Left colon (tissue), 2 donors: Measurements from ENCODE around the gene PDILT. TPM values are rescaled to one million over a fixed set of nuclear protein-coding genes. Genes with fewer than 3 reads are reported as not detected.
"Not testable (repeated sequence)": the region's sequence is repeated elsewhere in the genome, so short reads cannot be mapped to it uniquely, and the experiment has no call there.

Experiments used
- ATAC-seq: fragments of 200-7000 bp; cut with Tn5 transposase; one replicate; pipeline ENCODE4 v1.9.1; 2020; ENCODE audit warnings: mild to moderate bottlenecking, moderate library complexity
- DNase-seq, 2 donors: peaks; one replicate each; pipeline ENCODE4 v3.0.0-alpha.2; 2020
- intact Hi-C, 2 donors: fragments of 100-400 bp; cut with DNase I in 1 of 2; cut with micrococcal nuclease in 1 of 2; formaldehyde crosslinking; loops; one replicate each; pipeline versions ENCODE4 v1.11.2 to v1.14.0; 2022; cut with DNase I, micrococcal nuclease
- total RNA-seq, 2 donors: library from RNA; stranded (reverse); fragmentation: NEBNext Ultra II Directional; extraction: Animal tissue kit (Norgen Biotek cat#: 25700); gene quantifications; one replicate each; pipeline ENCODE4 v1.2.1, GENCODE V29; 2021
- donor health status: DM: no; HTN: no; CAD: no.
- donor health status: DM: yes; HTN: yes; CAD: no.

Gene PDILT
- total RNA-seq, 2 donors from 2014 or later: not detected

DNA sequence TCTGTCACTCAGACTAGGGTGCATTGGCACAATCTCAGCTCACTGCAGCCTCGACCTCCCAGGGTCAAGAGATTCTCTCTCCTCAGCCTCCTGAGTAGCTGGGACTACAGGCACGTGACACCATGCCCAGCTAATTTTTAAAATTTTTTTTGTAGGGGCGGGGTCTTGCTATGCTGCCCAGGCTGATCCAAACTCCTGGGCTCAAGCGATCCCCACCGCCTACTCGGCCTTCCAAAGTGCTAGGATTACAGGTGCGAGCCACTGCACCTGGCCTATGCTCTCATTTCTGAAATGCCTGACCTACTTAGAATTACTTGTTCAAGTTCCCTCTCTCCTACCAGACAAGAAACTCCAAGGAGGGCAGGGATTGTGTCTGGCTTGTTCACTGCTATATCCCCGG, 72.1 kb downstream of the PDILT start:
- intact Hi-C loops: no loop called here
- DNase-seq (no peak), ATAC-seq (no peak)

DNA sequence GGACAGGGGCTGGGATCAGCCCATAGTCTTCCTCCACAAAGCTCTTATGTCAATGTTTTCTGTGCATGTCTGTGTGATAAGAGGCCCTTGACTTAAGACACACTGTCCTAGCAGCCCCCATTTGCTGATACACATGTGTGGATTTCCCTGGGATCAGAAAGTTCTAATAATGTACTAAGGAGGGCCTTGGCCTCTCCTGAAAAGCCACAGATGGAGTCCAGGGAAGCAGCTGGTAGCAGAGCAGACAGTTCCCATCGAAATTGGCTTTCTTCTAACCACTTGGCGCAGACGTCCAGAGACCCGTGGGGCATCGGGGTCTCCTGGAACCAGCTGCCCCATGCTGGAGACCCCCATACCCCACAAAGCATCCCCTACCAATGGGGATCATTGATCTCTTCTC, 72.9 kb downstream of the PDILT start:
- intact Hi-C loops: no loop called here
- ATAC-seq (no peak), DNase-seq (no peak)

DNA sequence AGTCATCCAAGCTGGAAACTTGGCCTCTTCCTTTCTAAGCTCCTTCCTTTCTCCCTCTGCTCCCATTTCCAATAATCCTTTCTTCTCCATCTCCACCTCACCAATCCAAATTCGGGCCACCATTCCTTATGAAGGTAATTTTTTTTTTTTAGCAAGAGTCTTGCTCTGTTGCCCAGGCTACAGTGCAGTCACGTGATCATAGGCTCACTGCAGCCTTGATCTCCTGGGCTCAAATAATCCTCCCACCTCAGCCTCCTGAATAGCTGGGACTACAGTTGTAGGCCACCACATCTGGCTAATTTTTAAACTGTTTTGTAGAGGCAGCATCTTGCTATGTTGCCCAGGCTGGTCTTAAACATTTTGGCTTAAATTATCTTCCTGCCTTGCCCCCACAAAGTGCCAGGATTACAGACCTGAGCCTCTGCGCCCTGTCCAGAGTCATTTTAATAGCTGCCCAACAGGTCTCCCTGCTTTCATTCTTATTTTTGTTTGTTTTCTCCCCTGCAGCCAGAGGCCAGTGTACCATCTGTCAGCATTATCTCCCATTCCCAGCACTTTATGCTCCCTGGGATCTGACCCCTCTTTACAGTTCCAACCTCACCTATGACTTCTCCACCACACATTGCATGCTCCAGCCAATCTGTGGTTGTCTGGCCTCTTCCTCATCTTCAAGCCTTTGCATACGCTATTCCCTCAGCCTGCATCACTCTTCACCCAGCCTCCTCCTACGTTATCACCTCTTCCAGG, 75.0 kb downstream of the PDILT start:
- DNase-seq (no peak), ATAC-seq (no peak)
- intact Hi-C loops: no loop called here

DNA sequence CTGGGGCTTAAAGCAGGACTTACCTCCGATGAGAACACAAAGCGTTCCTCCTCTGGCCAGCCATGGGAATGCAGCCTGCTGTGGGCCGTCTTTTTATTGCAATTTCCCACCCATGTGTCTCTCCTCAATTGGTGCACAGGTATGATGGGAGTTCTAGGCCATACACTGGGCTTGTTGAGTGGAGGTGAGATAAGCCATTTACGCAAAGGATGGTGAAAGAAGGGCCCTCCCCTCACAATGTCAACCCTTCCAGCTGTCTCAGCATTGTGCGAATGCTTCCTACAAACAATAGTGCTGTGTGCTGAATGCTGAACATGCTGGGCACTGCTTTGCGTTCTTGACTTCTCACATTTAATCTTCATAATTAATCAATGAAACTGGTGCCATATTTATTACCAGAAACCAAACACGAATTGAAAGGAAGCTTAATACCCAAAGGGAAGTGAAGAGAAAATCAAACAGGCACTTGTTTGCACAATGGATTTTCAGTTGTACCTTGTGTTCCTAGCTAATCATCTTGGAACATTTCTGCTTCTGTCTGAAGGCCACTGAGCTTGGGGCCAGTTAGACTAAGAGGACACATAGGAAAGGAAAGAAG, 77.0 kb downstream of the PDILT start, which contains the start of gene GP2:
Gene GP2, minus strand, starts transcription at position 70 of the 598 bp plus-strand sequence. CDS start 1,082 bp downstream, outside the sequence.
- no peak for DNase-seq
- ATAC-seq: no peak
- intact Hi-C loops: no loop called here

DNA sequence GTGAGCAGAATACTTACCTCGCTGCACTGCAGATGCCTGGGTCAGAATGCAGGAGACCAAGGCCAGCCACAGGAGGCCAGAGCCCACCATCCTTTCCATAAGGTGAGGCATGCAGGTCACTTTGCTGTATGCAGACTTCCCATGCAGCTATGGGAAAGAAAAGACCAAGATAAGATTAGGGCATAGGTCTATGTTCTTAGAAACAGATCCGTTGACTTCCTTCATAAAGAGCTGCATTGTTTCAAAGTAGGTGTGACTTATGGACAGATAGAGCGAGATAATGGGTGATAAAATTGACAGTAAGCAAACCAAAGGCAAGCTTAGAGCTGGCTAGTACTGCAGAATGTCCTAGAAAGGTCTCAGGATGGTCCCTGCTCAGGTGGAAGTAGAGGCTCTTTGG, 78.2 kb downstream of the PDILT start:
- ATAC-seq: peak; percentile 96
- peak in 1 of 2 donors; percentile 8 for DNase-seq
- intact Hi-C loops: no loop called here

DNA sequence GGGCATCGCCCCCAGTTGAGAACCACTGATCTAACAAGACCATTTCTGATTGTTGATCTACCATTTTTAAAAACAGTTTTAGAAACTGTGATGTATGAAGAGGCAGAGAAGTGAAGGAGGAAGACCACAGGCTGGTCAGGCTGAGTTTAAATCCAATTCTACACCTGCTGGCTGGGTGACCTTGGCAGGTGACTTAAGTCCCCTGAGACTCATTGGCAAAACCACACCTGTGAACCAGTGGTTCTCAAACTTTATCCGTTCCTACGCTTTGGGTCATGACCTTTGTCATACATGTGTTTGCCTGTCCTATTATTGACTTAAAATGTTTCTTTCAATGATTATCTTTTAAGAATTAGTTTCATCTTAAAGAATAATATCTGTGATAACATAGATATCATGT, 79.5 kb downstream of the PDILT start:
- no peak for DNase-seq
- ATAC-seq: no peak
- intact Hi-C loops: no loop called here

DNA sequence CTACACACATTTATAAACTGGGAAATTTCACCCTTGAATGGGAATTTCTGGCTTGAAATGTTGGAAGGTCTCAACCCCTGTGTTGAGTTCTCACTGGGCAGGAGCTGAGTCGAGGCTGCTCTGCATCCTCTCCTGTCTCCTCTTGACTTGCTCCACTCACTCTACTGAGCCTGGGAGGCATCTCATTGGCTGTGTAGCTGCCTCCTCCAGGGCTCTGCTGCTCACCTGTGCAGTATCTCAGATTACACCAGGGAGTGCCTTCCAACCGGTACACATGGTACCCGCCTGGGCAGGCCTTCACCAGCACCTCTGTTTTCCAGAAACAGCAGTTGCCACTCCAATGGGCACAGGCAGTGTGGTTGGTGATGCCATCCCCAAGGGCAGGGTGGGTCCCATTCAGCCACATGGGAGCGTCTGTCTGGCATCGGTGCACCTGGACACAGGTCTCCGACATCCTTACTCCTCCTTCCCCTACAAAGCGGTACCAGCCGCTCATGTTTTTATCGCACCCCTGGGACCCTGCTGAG, 80.9 kb downstream of the PDILT start:
- DNase-seq (no peak), ATAC-seq (no peak)
- intact Hi-C loops: no loop called here

DNA sequence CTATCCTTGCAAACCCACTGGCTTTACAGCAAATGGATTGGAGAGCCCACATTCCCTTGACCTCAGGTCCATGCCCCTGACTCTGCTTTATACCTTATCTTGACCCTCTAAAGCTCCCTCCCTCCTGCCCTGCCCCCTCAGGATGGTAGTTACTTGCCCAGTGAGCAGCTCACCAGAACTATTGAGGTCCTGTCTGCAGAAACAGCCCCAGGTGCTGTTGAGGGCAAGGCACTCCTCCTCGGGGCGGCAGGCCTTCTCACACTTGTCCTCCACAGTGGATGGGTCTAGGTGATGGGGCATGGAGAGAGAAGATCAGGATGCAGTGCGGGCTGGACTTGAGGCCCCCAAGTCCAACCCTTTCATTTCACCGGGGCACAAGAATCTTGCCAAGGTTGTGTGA, 81.8 kb downstream of the PDILT start:
- intact Hi-C loops: no loop called here
- no peak for DNase-seq
- no peak for ATAC-seq

DNA sequence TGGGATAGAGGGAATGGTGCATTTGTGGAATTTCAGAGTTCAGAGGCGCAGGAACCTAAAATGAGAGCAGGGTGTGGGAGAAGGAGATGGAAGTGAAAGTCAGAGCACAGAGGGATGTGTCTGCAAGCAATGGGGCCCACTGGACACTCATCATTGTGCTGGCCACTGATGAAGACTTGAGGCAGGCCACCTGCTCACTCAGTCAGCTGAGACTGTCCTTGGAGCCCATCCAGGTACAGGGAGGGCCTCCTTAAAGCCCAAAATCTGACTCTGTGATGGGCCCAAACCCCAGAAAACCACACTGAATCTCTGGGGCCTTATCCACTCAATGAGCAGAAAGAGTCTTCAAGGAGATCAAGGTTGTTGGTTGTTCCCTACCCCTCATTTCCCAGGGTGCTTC, 82.9 kb downstream of the PDILT start:
- ATAC-seq: no peak
- no peak for DNase-seq
- intact Hi-C loops: no loop called here

DNA sequence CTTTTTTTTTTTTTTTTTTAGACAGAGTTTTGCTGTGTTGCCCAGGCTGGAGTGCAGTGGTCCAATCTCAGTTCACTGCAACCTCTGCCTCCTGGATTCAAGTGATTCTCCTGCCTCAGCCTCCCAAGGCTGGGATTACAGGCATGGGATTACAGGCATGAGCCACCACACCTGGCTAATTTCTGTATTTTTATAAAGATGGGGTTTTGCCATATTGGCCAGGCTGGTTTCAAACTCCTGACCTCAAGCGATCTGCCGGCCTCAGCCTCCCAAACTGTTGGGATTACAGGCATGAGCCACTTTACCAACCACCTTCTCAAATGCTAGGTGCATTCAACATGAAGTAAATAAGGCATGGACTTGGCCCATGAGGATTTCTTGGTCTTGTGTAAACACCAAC, 83.5 kb downstream of the PDILT start:
- ATAC-seq, intact Hi-C loops, DNase-seq: not testable (repeated sequence)

DNA sequence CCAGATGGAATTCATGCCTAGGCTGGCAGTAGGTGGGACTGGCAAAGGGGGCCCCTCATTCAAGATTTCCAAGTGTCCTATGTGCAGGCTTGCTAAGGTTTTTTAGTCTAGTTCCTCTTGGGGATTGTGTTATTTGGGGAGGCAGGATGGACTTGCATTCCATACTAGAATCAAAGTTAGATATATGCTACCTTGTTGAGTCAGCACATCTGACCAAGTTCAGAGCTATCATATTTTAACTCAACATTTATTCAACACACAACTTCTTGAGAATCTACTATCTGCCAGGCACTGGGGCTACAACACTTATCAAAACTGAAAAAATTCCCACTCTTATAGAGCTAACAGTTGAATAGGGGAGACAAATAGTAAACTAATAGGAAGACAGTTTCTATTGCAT, 83.9 kb downstream of the PDILT start:
- ATAC-seq: no peak
- no peak for DNase-seq
- intact Hi-C loops: no loop called here

DNA sequence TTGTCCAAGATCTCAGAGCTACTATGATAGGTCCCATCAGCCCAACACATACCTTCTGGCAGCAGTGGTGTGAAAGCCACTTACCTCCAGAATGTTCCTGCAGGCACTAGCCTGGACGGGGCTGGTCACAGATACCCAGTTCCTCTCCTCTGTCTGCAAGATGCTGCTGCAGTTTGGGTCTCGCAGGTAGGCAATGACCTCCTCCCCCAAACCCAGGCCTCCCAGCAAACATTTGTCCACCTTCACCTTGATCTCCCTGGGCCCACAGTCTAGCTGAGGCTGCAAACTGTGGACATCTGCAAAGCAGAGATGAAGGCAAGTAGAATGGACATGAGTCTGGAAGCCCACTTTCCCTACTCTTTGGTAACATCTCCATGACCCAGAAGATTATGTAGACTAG, 84.4 kb downstream of the PDILT start:
- DNase-seq (no peak), ATAC-seq (no peak)

DNA sequence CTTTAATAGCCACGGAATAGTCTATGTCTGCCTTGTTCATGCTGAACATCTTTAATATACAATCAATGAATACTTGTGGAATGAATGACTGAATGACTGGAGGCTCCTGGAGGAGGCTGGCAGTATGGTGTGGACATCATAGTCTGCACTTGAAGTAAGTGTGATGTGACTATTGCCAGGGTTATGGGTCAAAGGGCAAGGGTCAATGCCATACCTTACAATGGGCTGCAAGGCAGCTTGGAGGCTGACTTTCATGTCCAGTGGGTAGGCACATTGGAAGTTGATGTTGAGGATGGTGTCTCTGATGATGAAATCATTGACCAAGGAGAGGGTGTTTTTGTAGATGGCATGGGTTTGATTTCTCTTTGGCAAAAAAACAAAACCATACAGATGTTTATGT, 85.1 kb downstream of the PDILT start:
- no peak for DNase-seq
- intact Hi-C loops: no loop called here
- no peak for ATAC-seq

More for the DNA sequence above, 84.4 kb downstream of the PDILT start:
- intact Hi-C loops: no loop called here

DNA sequence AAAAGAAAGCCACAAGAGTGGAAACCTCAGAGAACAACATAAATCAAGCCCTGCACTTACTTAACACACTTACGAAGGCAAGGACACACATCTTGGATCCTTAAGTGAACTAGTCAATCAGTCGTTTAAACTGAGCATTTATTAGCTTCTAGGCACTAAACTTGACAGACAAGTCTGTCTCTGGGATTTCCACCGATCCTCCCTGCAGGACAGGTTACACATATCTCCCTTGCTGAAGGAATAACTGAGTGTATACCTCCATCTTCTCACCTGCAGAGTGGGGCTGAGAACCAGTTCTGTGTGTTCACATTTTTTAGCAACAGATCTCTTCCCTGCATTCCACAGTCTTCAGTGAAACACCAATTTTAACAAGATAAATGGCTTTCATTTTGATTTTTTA, 86.1 kb downstream of the PDILT start:
- intact Hi-C loops: no loop called here
- DNase-seq (no peak), ATAC-seq (no peak)

DNA sequence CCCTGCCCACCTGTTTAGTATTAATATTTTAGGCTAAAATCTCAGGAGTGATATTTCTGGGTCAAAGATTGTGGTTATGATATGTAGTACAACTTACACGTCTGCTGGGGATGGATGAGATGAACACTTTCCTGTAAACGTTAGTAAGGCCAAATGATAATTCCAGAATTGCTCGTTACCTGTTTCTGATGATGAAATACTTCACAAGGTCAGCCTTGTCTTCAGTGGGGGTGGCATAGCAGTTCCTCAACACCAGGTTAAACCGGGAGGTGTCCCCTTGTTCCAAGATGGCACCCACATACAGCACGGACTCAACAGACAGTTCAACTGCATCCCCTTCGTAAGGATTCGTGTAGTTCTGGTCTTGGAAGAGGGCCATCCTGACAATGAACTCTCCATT, 86.5 kb downstream of the PDILT start:
- no peak for DNase-seq
- ATAC-seq: no peak
- intact Hi-C loops: no loop called here

DNA sequence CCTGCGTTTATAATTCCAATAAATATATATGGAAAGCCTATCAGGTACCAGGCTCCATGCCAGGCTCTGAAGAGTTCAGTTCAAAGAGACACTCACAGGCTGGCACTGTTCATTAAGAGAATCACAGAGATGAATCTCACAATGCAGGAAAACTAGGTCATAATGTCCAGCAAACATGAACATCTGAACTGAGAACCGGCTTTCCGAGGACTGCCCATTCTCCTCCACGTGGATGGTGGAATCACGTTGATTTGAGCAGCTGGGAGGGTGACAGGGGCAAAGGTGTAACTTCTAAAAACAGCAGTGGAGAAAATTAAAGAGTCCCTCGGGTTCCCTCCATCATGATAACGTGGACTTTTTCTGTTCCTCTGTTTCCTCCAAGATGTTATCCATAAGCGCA, 87.4 kb downstream of the PDILT start:
- DNase-seq (no peak), ATAC-seq (no peak)
- intact Hi-C loops: no loop called here

DNA sequence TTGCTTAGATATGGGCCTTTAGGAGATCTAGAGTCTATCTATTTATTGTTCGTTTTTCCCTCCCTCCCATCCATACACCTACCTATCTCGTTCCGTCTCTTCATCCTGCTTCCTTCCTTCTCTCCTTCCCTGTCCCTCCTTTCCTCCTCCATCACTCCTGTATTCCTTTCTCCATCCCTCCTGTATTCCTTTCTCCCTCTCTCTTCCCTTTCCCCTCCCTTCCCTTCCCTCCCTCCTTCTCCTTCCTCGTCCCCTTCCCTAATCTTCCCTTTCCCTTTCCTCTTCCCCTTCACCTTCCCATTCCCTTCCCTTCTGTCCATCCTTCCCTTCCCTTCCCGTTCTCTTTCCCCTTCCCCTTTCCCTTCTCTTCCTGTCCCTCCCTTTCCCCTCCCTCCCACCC, 87.8 kb downstream of the PDILT start:
- intact Hi-C loops: no loop called here
- DNase-seq (no peak), ATAC-seq (no peak)

DNA sequence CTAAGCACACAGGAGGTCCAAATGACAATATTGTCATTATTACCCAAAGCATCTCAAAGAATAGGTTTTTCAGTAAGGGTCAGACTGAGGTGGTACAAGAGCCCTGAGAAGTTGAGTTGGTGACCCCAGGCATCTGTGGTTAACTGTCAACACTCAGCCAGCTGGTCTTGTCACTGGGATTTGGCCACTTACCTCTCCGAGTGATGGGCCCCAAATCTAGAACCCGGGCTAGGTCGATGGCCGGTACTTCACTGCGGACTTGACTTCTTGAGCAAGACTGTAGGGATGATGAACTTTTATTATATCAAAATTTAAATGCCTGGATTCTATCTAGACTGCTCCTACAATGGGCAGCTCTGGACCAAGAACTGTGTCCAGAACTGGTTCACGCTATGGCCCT, 88.8 kb downstream of the PDILT start:
- ATAC-seq (no peak), DNase-seq (no peak)
- intact Hi-C loops: no loop called here

DNA sequence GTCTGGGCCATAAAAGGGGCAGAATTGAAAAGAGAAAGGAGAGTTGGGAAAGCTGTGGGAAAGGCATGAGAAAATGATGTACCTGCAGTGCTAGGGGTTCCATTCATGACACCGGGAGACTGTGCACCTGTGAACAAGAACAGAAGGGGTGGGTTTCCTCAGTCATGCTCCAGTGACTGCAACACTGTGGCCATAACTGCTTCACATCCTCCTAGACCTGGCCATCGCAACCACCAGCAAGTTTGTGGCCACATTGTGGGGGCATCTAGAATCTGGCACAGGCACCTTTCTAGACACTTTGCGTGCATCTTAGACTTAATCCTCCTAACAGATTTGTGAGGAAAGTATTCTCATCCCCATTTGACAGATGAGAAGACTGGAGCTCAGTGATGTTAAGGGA, 90.0 kb downstream of the PDILT start:
- no peak for DNase-seq
- intact Hi-C loops: no loop called here
- no peak for ATAC-seq

DNA sequence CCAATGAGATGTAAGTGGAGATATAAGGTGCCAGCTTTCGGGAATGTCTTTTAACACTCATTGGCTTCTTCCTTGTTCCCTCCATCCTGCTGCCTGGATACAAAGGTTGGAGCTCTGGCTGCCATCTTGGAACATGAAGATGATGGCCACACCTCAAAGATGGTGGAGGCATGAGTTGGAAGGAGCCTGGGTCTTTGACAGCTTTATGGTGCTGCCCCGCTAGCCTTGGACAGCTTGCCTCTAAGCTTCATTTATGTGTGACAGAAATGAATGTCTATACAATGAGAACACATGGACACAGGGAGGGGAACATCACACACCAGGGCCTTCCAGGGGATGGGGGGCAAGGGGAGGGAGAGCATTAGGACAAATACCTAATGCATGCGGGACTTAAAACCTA, 90.8 kb downstream of the PDILT start:
- intact Hi-C loops: no loop called here
- ATAC-seq: no peak

More for the DNA sequence above, 90.8 kb downstream of the PDILT start:
- DNase-seq: no peak
